ENCODE results near the gene SCD.
"Not testable (repeated sequence)": the region's sequence is repeated elsewhere in the genome, so short reads cannot be mapped to it uniquely, and the experiment has no call there.

Gene SCD

DNA sequence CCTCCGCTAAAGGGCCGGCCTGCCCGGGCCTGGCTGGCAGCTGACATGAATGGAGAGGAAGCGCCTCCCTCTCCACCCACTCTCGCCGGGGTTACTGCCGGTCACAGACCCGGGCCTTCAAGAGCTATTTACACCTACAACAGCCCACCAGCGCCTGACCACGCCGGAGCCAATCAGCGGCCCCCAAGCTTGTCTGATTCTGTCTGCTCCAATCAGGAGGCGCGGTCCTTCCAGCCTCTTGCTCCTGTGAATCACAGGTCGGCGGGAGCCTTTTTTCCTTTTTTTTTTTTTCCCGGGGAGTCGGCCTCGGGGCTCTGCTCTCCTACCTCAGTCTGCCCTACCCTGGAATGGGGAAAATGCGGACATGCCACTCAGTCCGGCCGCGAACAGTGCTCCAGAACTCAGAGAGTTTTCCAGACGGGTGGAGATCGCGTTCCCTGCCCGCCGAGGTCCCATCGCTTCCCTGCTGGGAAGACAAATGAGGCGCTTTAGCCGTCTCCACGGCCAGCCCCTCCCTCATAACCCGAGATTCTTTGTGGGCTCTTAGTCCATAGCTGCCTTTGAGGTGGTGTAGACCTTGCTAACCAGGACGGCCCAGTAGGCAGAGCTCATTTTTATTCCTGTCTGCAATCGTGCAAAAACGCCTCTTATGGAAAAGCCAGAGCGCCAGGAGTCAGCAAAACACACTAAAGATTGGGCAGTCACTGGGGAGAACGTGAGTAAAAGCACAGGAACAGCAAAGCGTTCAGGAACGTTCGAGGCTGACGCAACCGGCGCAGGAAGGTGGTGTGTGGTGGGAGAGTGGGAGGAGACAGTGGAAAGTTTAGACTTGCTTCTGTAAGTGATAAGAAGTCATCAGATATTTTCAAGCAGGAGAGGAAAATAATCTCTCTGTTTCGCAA lies 26.5 kb downstream of the SCD start:
- Histone ChIP-seq H3K27ac (ENCODE audit: low read length) (peak overlapping the region; percentile 75), H3K27me3 (ENCODE audit: low read depth, low read length) (no peaks in the 10 kb centered on the region), H3K36me3 (replicated peaks; ENCODE audit: low read depth, low read length) (no peaks in the 10 kb centered on the region), H3K4me3 (ENCODE audit: low read length) (peak overlapping the region; percentile 84), H2AFZ (ENCODE audit: low read depth, low read length) (peak overlapping the region; percentile 83), H3K4me2 (ENCODE audit: low read length) (peak overlapping the region; percentile 79), H4K20me1 (ENCODE audit: insufficient read depth, low read length) (no peaks in the 10 kb centered on the region), H3K9ac (ENCODE audit: low read length) (peak overlapping the region; percentile 94), H3K4me1 (ENCODE audit: low read length) (peaks cover 47% of the 10 kb centered on the region), H3K9me3 (ENCODE audit: insufficient read depth, low read length) (no peaks in the 10 kb centered on the region), H3K79me2 (ENCODE audit: low read length) (no peaks in the 10 kb centered on the region; the same call in 1 of the 2 replicates)
- no peak for TF ChIP-seq EZH2phosphoT487 (IDR thresholded peaks at IDR 0.05; ENCODE audit: low read depth)
- TF ChIP-seq, protein P1, sequence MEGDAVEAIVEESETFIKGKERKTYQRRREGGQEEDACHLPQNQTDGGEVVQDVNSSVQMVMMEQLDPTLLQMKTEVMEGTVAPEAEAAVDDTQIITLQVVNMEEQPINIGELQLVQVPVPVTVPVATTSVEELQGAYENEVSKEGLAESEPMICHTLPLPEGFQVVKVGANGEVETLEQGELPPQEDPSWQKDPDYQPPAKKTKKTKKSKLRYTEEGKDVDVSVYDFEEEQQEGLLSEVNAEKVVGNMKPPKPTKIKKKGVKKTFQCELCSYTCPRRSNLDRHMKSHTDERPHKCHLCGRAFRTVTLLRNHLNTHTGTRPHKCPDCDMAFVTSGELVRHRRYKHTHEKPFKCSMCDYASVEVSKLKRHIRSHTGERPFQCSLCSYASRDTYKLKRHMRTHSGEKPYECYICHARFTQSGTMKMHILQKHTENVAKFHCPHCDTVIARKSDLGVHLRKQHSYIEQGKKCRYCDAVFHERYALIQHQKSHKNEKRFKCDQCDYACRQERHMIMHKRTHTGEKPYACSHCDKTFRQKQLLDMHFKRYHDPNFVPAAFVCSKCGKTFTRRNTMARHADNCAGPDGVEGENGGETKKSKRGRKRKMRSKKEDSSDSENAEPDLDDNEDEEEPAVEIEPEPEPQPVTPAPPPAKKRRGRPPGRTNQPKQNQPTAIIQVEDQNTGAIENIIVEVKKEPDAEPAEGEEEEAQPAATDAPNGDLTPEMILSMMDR (IDR thresholded peaks at IDR 0.05; ENCODE audit: low read depth, low read length), result no peak

DNA sequence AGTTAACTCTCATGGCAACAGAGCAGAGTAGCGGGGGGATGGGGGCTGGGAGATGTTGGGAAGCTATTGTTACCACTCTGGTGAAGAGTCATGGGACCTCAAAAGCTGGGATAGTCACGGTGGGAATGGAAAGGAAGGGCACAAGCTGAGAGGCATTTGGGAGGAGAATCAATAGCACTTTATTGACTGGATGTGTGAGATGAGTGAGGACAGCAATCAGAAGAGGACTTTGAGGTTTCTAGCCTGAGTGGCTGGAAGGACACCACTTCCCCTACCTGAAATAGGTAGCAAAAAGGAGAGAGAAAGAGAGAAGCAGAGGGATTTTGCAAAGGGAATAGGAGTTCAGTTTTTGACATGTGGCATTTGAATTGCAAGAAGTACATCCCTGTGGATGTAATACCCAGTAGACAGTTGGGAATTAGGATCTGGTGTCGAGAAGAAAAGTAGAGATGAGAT lies 27.2 kb downstream of the SCD start:
- H3K27me3 ChIP-seq (ENCODE audit: low read depth, low read length), result no peaks in the 10 kb centered on the region
- H3K79me2 ChIP-seq (ENCODE audit: low read length), result no peaks in the 10 kb centered on the region; the same call in 1 of the 2 replicates
- peaks cover 47% of the 10 kb centered on the region for H3K4me1 ChIP-seq (ENCODE audit: low read length)
- H2AFZ ChIP-seq (ENCODE audit: low read depth, low read length), result peak overlapping the region; percentile 83; the same call in 1 of the 2 replicates
- peak overlapping the region; percentile 84 for H3K4me3 ChIP-seq (ENCODE audit: low read length)
- H3K36me3 ChIP-seq (replicated peaks; ENCODE audit: low read depth, low read length), result no peaks in the 10 kb centered on the region
- peak overlapping the region; percentile 94 for H3K9ac ChIP-seq (ENCODE audit: low read length)
- H3K27ac ChIP-seq (ENCODE audit: low read length), result peak overlapping the region; percentile 75
- peak overlapping the region; percentile 79 for H3K4me2 ChIP-seq (ENCODE audit: low read length)
- no peaks in the 10 kb centered on the region for H4K20me1 ChIP-seq (ENCODE audit: insufficient read depth, low read length)
- TF ChIP-seq, protein P1 (IDR thresholded peaks at IDR 0.05; ENCODE audit: low read depth, low read length), result no peak
- TF ChIP-seq EZH2phosphoT487 (IDR thresholded peaks at IDR 0.05; ENCODE audit: low read depth), result no peak
- no peaks in the 10 kb centered on the region for H3K9me3 ChIP-seq (ENCODE audit: insufficient read depth, low read length)

DNA sequence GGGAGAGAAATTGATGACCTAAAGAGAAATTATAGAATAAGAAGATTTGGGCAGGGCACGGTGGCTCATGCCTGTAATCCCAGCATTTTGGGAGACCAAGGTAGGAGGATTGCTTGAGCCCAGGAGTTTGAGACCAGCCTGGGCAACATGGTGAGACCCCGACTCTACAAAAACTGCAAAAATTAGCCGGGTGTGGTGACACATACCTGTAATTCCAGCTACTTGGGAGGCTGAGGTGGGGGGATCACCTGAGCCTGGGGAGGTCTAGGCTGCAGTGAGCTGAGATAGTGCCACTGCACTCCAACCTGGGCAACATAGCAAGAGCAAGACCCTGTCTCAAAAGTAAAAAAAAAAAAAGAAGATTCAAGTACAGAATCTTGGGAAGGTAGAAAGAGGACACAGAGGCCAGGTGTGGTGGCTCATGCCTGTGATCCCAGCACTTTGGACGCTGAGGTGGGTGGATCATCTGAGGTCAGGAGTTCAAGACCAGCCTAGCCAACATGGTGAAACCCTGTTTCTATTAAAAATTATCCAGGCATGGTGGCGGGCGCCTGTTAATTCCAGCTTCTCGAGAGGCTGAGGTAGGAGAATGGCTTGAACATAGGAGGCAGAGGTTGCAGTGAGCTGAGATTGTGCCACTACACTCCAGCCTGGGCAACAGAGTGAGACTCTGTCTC lies 27.8 kb downstream of the SCD start:
- H2AFZ ChIP-seq (ENCODE audit: low read depth, low read length); H3K27ac ChIP-seq (ENCODE audit: low read length); H4K20me1 ChIP-seq (ENCODE audit: insufficient read depth, low read length); H3K27me3 ChIP-seq (ENCODE audit: low read depth, low read length); H3K9me3 ChIP-seq (ENCODE audit: insufficient read depth, low read length); H3K79me2 ChIP-seq (ENCODE audit: low read length); H3K36me3 ChIP-seq (replicated peaks; ENCODE audit: low read depth, low read length): not testable (repeated sequence)
- Histone ChIP-seq H3K4me3 (ENCODE audit: low read length) (peak overlapping the region; percentile 84), H3K4me2 (ENCODE audit: low read length) (peak overlapping the region; percentile 79), H3K9ac (ENCODE audit: low read length) (peak overlapping the region; percentile 94), H3K4me1 (ENCODE audit: low read length) (peaks cover 47% of the 10 kb centered on the region)

DNA sequence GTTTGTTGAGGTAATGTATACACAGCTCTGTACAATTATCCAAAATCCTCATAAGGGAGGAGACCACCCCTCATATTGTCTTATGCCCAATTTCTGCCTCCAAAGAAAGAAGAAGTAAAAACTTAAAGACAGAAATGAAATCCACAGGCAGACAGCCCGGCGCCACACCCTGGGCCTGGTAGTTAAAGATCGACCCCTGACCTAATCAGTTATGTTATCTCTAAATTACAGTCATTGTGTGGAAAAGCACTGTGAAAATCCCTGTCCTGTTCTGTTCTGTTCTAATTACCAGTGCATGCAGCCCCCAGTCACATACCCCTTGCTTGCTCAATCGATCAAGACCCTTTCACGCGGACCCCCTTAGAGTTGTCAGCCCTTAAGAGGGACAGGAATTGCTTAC lies 29.6 kb downstream of the SCD start:
- Histone ChIP-seq H3K27ac (ENCODE audit: low read length) (peak overlapping the region; percentile 16; the same call in 1 of the 2 replicates), H3K4me2 (ENCODE audit: low read length) (peak overlapping the region; percentile 26), H3K4me1 (ENCODE audit: low read length) (peaks cover 32% of the 10 kb centered on the region)
- not testable (repeated sequence) for H3K79me2 ChIP-seq (ENCODE audit: low read length); H3K9ac ChIP-seq (ENCODE audit: low read length); H2AFZ ChIP-seq (ENCODE audit: low read depth, low read length); H3K4me3 ChIP-seq (ENCODE audit: low read length); H3K27me3 ChIP-seq (ENCODE audit: low read depth, low read length); H3K9me3 ChIP-seq (ENCODE audit: insufficient read depth, low read length); H3K36me3 ChIP-seq (replicated peaks; ENCODE audit: low read depth, low read length); H4K20me1 ChIP-seq (ENCODE audit: insufficient read depth, low read length)

DNA sequence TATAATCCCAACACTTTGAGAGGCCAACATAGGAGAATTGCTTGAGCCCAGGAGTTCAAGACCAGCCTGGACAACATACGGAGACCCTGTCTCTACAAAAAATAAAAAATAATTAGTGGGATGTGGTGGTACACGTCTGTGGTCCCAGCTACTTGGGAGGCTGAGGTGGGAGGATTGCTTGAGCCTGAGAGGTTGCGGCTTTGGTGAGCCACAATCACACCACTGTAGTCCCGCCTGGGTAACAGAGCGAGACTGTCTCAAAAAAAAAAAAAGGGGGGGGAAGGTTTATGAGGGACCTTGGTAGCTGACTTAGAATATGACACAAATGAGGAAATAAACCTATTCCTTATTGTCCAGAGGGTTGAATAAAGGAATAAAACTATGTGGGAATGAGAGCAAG lies 30.8 kb downstream of the SCD start:
- Histone ChIP-seq H3K9ac (ENCODE audit: low read length) (no peak overlapping the region), H3K79me2 (ENCODE audit: low read length) (no peaks in the 10 kb centered on the region; the same call in 1 of the 2 replicates), H3K36me3 (replicated peaks; ENCODE audit: low read depth, low read length) (peaks cover 2% of the 10 kb centered on the region), H3K4me2 (ENCODE audit: low read length) (no peak overlapping the region), H3K4me3 (ENCODE audit: low read length) (no peak overlapping the region), H2AFZ (ENCODE audit: low read depth, low read length) (no peak overlapping the region), H3K9me3 (ENCODE audit: insufficient read depth, low read length) (no peaks in the 10 kb centered on the region), H3K27ac (ENCODE audit: low read length) (no peak overlapping the region), H4K20me1 (ENCODE audit: insufficient read depth, low read length) (no peaks in the 10 kb centered on the region), H3K27me3 (ENCODE audit: low read depth, low read length) (no peaks in the 10 kb centered on the region), H3K4me1 (ENCODE audit: low read length) (peaks cover 24% of the 10 kb centered on the region)
- TF ChIP-seq, protein P1 (IDR thresholded peaks at IDR 0.05; ENCODE audit: low read depth, low read length), result no peak
- no peak for TF ChIP-seq EZH2phosphoT487 (IDR thresholded peaks at IDR 0.05; ENCODE audit: low read depth)
